PC-3 (cell line): ENCODE measurements around the gene SNX5. TPM values are rescaled to one million over a fixed set of nuclear protein-coding genes. Genes with fewer than 3 reads are reported as not detected.
A peak's percentile ranks its signal among the peaks of the same experiment; 100 is the strongest.

Experiments used
- ATAC-seq: fragments of 200-7000 bp; cut with Tn5 transposase; 2 replicates; pipeline ENCODE4 v1.9.1; 2020; ENCODE audit warnings: mild to moderate bottlenecking, moderate library complexity
- BruUV-seq: library from RNA; stranded (reverse); fragments of 400-500 nt; replicated peaks from 2 replicates; lab custom pipeline; 2021; lab: Mats Ljungman, UMichigan
- CTCF ChIA-PET: fragments of 300-600 bp; sonication (Branson Sonifier 250); formaldehyde crosslinking; loops from one replicate; lab custom pipeline; 2022; ENCODE audit warnings: antibody characterized with exemption; lab: Charles Lee
- POLR2A ChIA-PET: fragments of 300-600 bp; sonication (Branson Sonifier 250); formaldehyde crosslinking; loops from one replicate; lab custom pipeline; 2022; ENCODE audit warnings: antibody characterized with exemption; ENCODE audit not compliant: unreplicated experiment; lab: Charles Lee
- DNase-seq: peaks from one replicate; pipeline ENCODE4 v3.0.0-alpha.2; 2015
- H2AFZ ChIP-seq: fragments of 300-600 bp; sonication (generic); 2 replicates; pipeline ENCODE4 v1.6.0; 2016; ENCODE audit warnings: antibody characterized with exemption, low read length
- H3F3A ChIP-seq: fragments of 300-600 bp; sonication (generic); one replicate; pipeline ENCODE4 v1.6.0; 2017; ENCODE audit warnings: antibody characterized with exemption, low read length, control low read depth, mild to moderate bottlenecking; ENCODE audit not compliant: unreplicated experiment
- H3K27ac ChIP-seq: fragments of 300-600 bp; sonication (generic); 2 replicates; pipeline ENCODE4 v1.5.1; 2016; ENCODE audit warnings: mild to moderate bottlenecking, low read length
- H3K27me3 ChIP-seq: fragments of 300-600 bp; sonication (generic); 2 replicates; pipeline ENCODE4 v1.6.1; 2016; ENCODE audit warnings: low read length, mixed read lengths
- H3K36me3 ChIP-seq: fragments of 300-600 bp; sonication (generic); 2 replicates; pipeline ENCODE4 v1.6.1; 2016; ENCODE audit warnings: low read depth, mixed run types, low read length, mixed read lengths
- H3K4me1 ChIP-seq: fragments of 300-600 bp; sonication (generic); 2 replicates; pipeline ENCODE4 v1.5.1; 2016; ENCODE audit warnings: low read length; ENCODE audit not compliant: insufficient read depth
- H3K4me2 ChIP-seq: fragments of 300-600 bp; sonication (generic); 2 replicates; pipeline ENCODE4 v1.6.0; 2016; ENCODE audit warnings: low read length
- H3K4me3 ChIP-seq: fragments of 300-600 bp; sonication (generic); 2 replicates; pipeline ENCODE4 v1.5.1; 2016; ENCODE audit warnings: mild to moderate bottlenecking, low read length, mixed read lengths
- H3K79me2 ChIP-seq: fragments of 300-600 bp; sonication (generic); 2 replicates; pipeline ENCODE4 v1.6.1; 2017; ENCODE audit warnings: low read length, mixed read lengths
- H3K9ac ChIP-seq: fragments of 300-600 bp; sonication (generic); 2 replicates; pipeline ENCODE4 v1.6.0; 2016; ENCODE audit warnings: mild to moderate bottlenecking, low read length
- H3K9me2 ChIP-seq: fragments of 300-600 bp; sonication (generic); replicated peaks from 2 replicates; pipeline ENCODE4 v1.6.1; 2016; ENCODE audit warnings: mixed run types, low read length, mixed read lengths
- H3K9me3 ChIP-seq: fragments of 300-600 bp; sonication (generic); 2 replicates; pipeline ENCODE4 v1.6.1; 2016; ENCODE audit warnings: low read length, mixed read lengths
- H4K20me1 ChIP-seq: fragments of 300-600 bp; sonication (generic); 2 replicates; pipeline ENCODE4 v1.6.1; 2016; ENCODE audit warnings: low read length, mixed read lengths
- EZH2 ChIP-seq: fragments of 300-600 bp; sonication (generic); IDR thresholded peaks from one replicate; pipeline ENCODE4 v1.6.1; 2017; ENCODE audit warnings: antibody characterized with exemption, mild to moderate bottlenecking, low read length; ENCODE audit not compliant: unreplicated experiment
- EZH2phosphoT487 ChIP-seq: fragments of 300-600 bp; sonication (generic); IDR thresholded peaks from 2 replicates; pipeline ENCODE4 v1.6.1; 2018; ENCODE audit warnings: mild to moderate bottlenecking, antibody characterized with exemption, low read length, borderline replicate concordance
- intact Hi-C: fragments of 100-400 bp; cut with micrococcal nuclease; formaldehyde crosslinking; loops from 2 replicates; pipeline ENCODE4 v1.9.0; 2023
- total RNA-seq: library from RNA; depleted of rRNA; stranded (reverse); fragments of >200 nt; gene quantifications from 2 replicates; pipeline ENCODE4 v1.2.3, GENCODE V29; 2014
- TF ChIP-seq, protein P1 (sequence below): fragments of 300-600 bp; sonication (generic); conservative IDR thresholded peaks from 2 replicates; pipeline ENCODE4 v1.5.1; 2017; ENCODE audit warnings: antibody characterized with exemption, low read depth, mild to moderate bottlenecking, low read length

The SNX5 gene
- total RNA-seq, 1 experiment from 2014 or later: 159 TPM

DNA sequence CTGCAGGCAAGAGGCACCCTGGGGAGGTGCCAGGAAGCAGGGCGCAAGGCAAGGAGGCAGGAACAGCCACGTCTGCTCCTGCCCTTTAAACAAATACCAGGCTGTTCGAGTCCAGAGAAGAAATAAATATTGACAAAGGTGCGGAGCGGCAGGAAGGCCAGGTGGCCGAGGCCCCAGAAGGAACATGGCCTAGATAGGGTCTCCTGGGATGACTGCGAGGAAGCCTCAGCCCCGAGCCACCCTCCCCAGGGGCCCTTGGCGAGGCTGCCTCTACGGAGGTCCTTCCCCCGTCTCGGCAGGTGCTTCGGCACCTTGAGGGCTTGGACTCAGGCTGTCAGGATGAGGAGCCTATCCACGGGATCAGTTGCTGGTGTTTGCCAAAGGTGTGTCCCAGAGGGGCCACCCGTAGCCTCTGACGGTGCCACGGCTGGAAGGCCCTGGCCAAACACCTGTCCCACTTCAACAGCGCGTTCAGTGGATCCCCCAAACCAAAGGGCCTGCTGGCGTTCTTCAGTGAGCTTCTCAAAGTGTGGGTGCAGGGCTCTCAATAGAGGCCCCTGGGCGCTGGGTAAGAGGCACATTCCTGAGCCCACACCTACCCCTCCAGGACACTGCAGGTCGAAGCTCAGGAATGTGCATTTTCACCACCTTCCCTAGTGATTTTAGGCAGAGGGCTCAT, 39.8 kb downstream of the SNX5 start:
- Histone ChIP-seq H3K9me3 (no peaks in the 10 kb centered on the region), H3K79me2 (no peaks in the 10 kb centered on the region), H3K4me1 (no peaks in the 10 kb centered on the region), H3K27ac (no peak overlapping the region), H3K27me3 (no peaks in the 10 kb centered on the region), H2AFZ (no peak overlapping the region), H3K36me3 (no peaks in the 10 kb centered on the region), H3K9ac (no peak overlapping the region), H3F3A (no peaks in the 10 kb centered on the region), H4K20me1 (no peaks in the 10 kb centered on the region), H3K4me3 (no peak overlapping the region), H3K4me2 (no peak overlapping the region), H3K9me2 (no peaks in the 10 kb centered on the region)
- peak; percentile 18 for ATAC-seq
- no peak for DNase-seq
- BruUV-seq: no TSS peak
- CTCF ChIA-PET: no interaction called here
- POLR2A ChIA-PET: no interaction called here
- intact Hi-C loops: no loop called here
- TF ChIP-seq EZH2: no peak

GRCh38 chr20:17928211-17928611, 40.4 kb downstream of the SNX5 start:
- BruUV-seq: no TSS peak
- Histone ChIP-seq H3K4me3 (no peak overlapping the region), H3K4me2 (no peak overlapping the region), H3K9ac (no peak overlapping the region), H2AFZ (no peak overlapping the region), H3K36me3 (no peaks in the 10 kb centered on the region), H3K27ac (no peak overlapping the region), H4K20me1 (no peaks in the 10 kb centered on the region), H3F3A (no peaks in the 10 kb centered on the region), H3K27me3 (no peaks in the 10 kb centered on the region), H3K9me3 (no peaks in the 10 kb centered on the region), H3K79me2 (no peaks in the 10 kb centered on the region), H3K4me1 (no peaks in the 10 kb centered on the region), H3K9me2 (no peaks in the 10 kb centered on the region)
- ChIA-PET CTCF (no interaction called here), POLR2A (no interaction called here)
- DNase-seq (no peak), ATAC-seq (no peak)
- intact Hi-C loops: no loop called here
- TF ChIP-seq EZH2phosphoT487 (no peak), EZH2 (no peak)
- TF ChIP-seq, protein P1, sequence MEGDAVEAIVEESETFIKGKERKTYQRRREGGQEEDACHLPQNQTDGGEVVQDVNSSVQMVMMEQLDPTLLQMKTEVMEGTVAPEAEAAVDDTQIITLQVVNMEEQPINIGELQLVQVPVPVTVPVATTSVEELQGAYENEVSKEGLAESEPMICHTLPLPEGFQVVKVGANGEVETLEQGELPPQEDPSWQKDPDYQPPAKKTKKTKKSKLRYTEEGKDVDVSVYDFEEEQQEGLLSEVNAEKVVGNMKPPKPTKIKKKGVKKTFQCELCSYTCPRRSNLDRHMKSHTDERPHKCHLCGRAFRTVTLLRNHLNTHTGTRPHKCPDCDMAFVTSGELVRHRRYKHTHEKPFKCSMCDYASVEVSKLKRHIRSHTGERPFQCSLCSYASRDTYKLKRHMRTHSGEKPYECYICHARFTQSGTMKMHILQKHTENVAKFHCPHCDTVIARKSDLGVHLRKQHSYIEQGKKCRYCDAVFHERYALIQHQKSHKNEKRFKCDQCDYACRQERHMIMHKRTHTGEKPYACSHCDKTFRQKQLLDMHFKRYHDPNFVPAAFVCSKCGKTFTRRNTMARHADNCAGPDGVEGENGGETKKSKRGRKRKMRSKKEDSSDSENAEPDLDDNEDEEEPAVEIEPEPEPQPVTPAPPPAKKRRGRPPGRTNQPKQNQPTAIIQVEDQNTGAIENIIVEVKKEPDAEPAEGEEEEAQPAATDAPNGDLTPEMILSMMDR: no peak

GRCh38 chr20:17925940-17926300, 42.7 kb downstream of the SNX5 start:
- ChIA-PET POLR2A (no interaction called here), CTCF (no interaction called here)
- no peaks in the 10 kb centered on the region for H3K9me2 ChIP-seq
- no peaks in the 10 kb centered on the region for H3K79me2 ChIP-seq
- BruUV-seq: no TSS peak
- no peak overlapping the region for H3K4me2 ChIP-seq
- H3F3A ChIP-seq: no peaks in the 10 kb centered on the region
- no peaks in the 10 kb centered on the region for H4K20me1 ChIP-seq
- no peaks in the 10 kb centered on the region for H3K9me3 ChIP-seq
- no peaks in the 10 kb centered on the region for H3K27me3 ChIP-seq
- no peaks in the 10 kb centered on the region for H3K36me3 ChIP-seq
- ATAC-seq: no peak
- H3K4me3 ChIP-seq: no peak overlapping the region
- H3K4me1 ChIP-seq: no peaks in the 10 kb centered on the region
- no peak overlapping the region for H3K9ac ChIP-seq
- H3K27ac ChIP-seq: no peak overlapping the region
- DNase-seq: no peak
- TF ChIP-seq EZH2: no peak
- no peak for TF ChIP-seq EZH2phosphoT487
- TF ChIP-seq, protein P1: no peak
- no peak overlapping the region for H2AFZ ChIP-seq
- intact Hi-C loops: no loop called here
